ENCODE data around the gene SDK2.

SDK2 gene

GRCh38 chr17:73349647-73350046, 294.6 kb downstream of the SDK2 start:
- no peak for DNase-seq (ENCODE audit: low read depth in 1 of 2, low spot score in 1 of 2)

GRCh38 chr17:73349138-73349537, 295.1 kb downstream of the SDK2 start:
- no peak for DNase-seq (ENCODE audit: low read depth in 1 of 2, low spot score in 1 of 2)

GRCh38 chr17:73348829-73349095, 295.5 kb downstream of the SDK2 start:
- DNase-seq (ENCODE audit: low read depth in 1 of 2, low spot score in 1 of 2), result no peak

GRCh38 chr17:73348018-73348828, 296.0 kb downstream of the SDK2 start:
- DNase-seq (ENCODE audit: low read depth in 1 of 2, low spot score in 1 of 2), result no peak

GRCh38 chr17:73347351-73347750, 296.9 kb downstream of the SDK2 start:
- DNase-seq (ENCODE audit: low read depth in 1 of 2, low spot score in 1 of 2), result no peak

GRCh38 chr17:73346501-73347162, 297.6 kb downstream of the SDK2 start:
- DNase-seq (ENCODE audit: low read depth in 1 of 2, low spot score in 1 of 2), result no peak

- no peak for DNase-seq (ENCODE audit: low read depth in 1 of 2, low spot score in 1 of 2)
These were observed 300.3 kb downstream of the SDK2 start for GRCh38 chr17:73343739-73344454.

- DNase-seq (ENCODE audit: low read depth in 1 of 2, low spot score in 1 of 2), result no peak
These were observed 301.0 kb downstream of the SDK2 start for GRCh38 chr17:73343168-73343634.

GRCh38 chr17:73342541-73343167, 301.6 kb downstream of the SDK2 start:
- DNase-seq (ENCODE audit: low read depth in 1 of 2, low spot score in 1 of 2), result no peak

GRCh38 chr17:73342050-73342522, 302.2 kb downstream of the SDK2 start:
- no peak for DNase-seq (ENCODE audit: low read depth in 1 of 2, low spot score in 1 of 2)

- no peak for DNase-seq (ENCODE audit: low read depth in 1 of 2, low spot score in 1 of 2)
These were observed 302.7 kb downstream of the SDK2 start for GRCh38 chr17:73341350-73342049.

- DNase-seq (ENCODE audit: low read depth in 1 of 2, low spot score in 1 of 2), result no peak
These were observed 304.1 kb downstream of the SDK2 start for GRCh38 chr17:73340093-73340596.

GRCh38 chr17:73338566-73339197, 305.6 kb downstream of the SDK2 start:
- DNase-seq (ENCODE audit: low read depth in 1 of 2, low spot score in 1 of 2), result no peak

- no peak for DNase-seq (ENCODE audit: low read depth in 1 of 2, low spot score in 1 of 2)
These were observed 306.2 kb downstream of the SDK2 start for GRCh38 chr17:73338050-73338521.

GRCh38 chr17:73337330-73337710, 306.9 kb downstream of the SDK2 start:
- no peak for DNase-seq (ENCODE audit: low read depth in 1 of 2, low spot score in 1 of 2)

- no peak for DNase-seq (ENCODE audit: low read depth in 1 of 2, low spot score in 1 of 2)
These were observed 307.6 kb downstream of the SDK2 start for GRCh38 chr17:73336408-73337329.

GRCh38 chr17:73335591-73336407, 308.4 kb downstream of the SDK2 start:
- no peak for DNase-seq (ENCODE audit: low read depth in 1 of 2, low spot score in 1 of 2)

All from stimulated activated CD4-positive, alpha-beta T cell treated with anti-CD3 and anti-CD28 coated beads, Interleukin-15, amount 100 ng/mL, for 1 hour (primary cell).